ENCODE measurements around the gene SHKBP1.

Gene SHKBP1

GRCh38 chr19:40603389-40604170 is 26.9 kb downstream of the SHKBP1 start:
- FAIRE-seq = no peak

GRCh38 chr19:40604171-40604646 is 27.5 kb downstream of the SHKBP1 start:
- no peak for FAIRE-seq

- FAIRE-seq = no peak
Observed at GRCh38 chr19:40604647-40605215, 28.1 kb downstream of the SHKBP1 start.

GRCh38 chr19:40605216-40605971 is 28.7 kb downstream of the SHKBP1 start:
- FAIRE-seq = no peak

GRCh38 chr19:40607311-40608239 is 30.9 kb downstream of the SHKBP1 start:
- FAIRE-seq = no peak

GRCh38 chr19:40608240-40608621 is 31.6 kb downstream of the SHKBP1 start:
- FAIRE-seq = no peak

- FAIRE-seq = no peak
Observed at GRCh38 chr19:40608957-40609356, 32.3 kb downstream of the SHKBP1 start.

- no peak for FAIRE-seq
Observed at GRCh38 chr19:40609561-40610395, 33.1 kb downstream of the SHKBP1 start.

GRCh38 chr19:40610396-40611064 is 33.9 kb downstream of the SHKBP1 start:
- no peak for FAIRE-seq

- FAIRE-seq = no peak
Observed at GRCh38 chr19:40611096-40611495, 34.4 kb downstream of the SHKBP1 start.

- FAIRE-seq = no peak
Observed at GRCh38 chr19:40611900-40612698, 35.4 kb downstream of the SHKBP1 start.

GRCh38 chr19:40612831-40613689 is 36.4 kb downstream of the SHKBP1 start:
- no peak for FAIRE-seq

GRCh38 chr19:40613690-40614621 is 37.3 kb downstream of the SHKBP1 start:
- FAIRE-seq = no peak

GRCh38 chr19:40614622-40615411 is 38.1 kb downstream of the SHKBP1 start:
- FAIRE-seq = peak; percentile 87

- no peak for FAIRE-seq
Observed at GRCh38 chr19:40616178-40616577, 39.5 kb downstream of the SHKBP1 start.

GRCh38 chr19:40616941-40617340 is 40.3 kb downstream of the SHKBP1 start:
- FAIRE-seq = no peak

GRCh38 chr19:40617961-40618360 is 41.3 kb downstream of the SHKBP1 start:
- FAIRE-seq = no peak
